Measurements from ENCODE around the gene MRI1. TPM values are rescaled to one million over a fixed set of nuclear protein-coding genes. Genes with fewer than 3 reads are reported as not detected.

Gene MRI1
- total and polyA plus RNA-seq, 2 experiments from 2014 or later = 12.3 to 44.5 TPM

- Histone ChIP-seq H3K4me1 (ENCODE audit: insufficient read depth) (no peaks in the 10 kb centered on the region), H3K4me2 (no peak overlapping the region), H3K4me3 (no peak overlapping the region), H3F3A (replicated peaks; ENCODE audit: low read depth) (no peaks in the 10 kb centered on the region; the same call in 1 of the 2 replicates), H3K9me2 (ENCODE audit: insufficient read depth) (no peaks in the 10 kb centered on the region), H3K27me3 (ENCODE audit: insufficient read depth) (no peaks in the 10 kb centered on the region), H3K27ac (ENCODE audit: low read depth) (no peak overlapping the region), H3K36me3 (ENCODE audit: insufficient read depth) (peaks cover 10% of the 10 kb centered on the region; the same call in 1 of the 2 replicates), H4K20me1 (replicated peaks; ENCODE audit: insufficient read depth) (no peaks in the 10 kb centered on the region), H2AFZ (no peak overlapping the region), H3K79me2 (replicated peaks; ENCODE audit: insufficient read depth) (no peaks in the 10 kb centered on the region)
- peaks cover 52% of the 10 kb centered on the region for H3K36me3 Mint-ChIP-seq (ENCODE audit: low read depth)
- H3K27ac Mint-ChIP-seq = no peak overlapping the region
- no peaks in the 10 kb centered on the region; the same call in 2 of the 3 replicates for H3K4me1 Mint-ChIP-seq
- TF ChIP-seq JUNB (IDR thresholded peaks at IDR 0.05; ENCODE audit: unreplicated experiment) (no peak), POLR2AphosphoS5 (IDR thresholded peaks at IDR 0.05; ENCODE audit: low read depth) (no peak), EZH2 (IDR thresholded peaks at IDR 0.05; ENCODE audit: low read depth, unreplicated experiment) (no peak), ZNF331 (CRISPR knock-in tag; IDR thresholded peaks at IDR 0.05; ENCODE audit: low read depth) (no peak), ZNF114 (CRISPR knock-in tag; IDR thresholded peaks at IDR 0.05) (no peak), ZNF462 (CRISPR knock-in tag; IDR thresholded peaks at IDR 0.05) (no peak), STAT1 (IDR thresholded peaks at IDR 0.05; ENCODE audit: unreplicated experiment) (no peak), EZH2phosphoT487 (IDR thresholded peaks at IDR 0.05; ENCODE audit: unreplicated experiment) (no peak), CREB1 (CRISPR knock-in tag; IDR thresholded peaks at IDR 0.05; ENCODE audit: low read depth) (no peak), NANOG (IDR thresholded peaks at IDR 0.05; ENCODE audit: borderline replicate concordance) (no peak)
- TF ChIP-seq, protein P1, sequence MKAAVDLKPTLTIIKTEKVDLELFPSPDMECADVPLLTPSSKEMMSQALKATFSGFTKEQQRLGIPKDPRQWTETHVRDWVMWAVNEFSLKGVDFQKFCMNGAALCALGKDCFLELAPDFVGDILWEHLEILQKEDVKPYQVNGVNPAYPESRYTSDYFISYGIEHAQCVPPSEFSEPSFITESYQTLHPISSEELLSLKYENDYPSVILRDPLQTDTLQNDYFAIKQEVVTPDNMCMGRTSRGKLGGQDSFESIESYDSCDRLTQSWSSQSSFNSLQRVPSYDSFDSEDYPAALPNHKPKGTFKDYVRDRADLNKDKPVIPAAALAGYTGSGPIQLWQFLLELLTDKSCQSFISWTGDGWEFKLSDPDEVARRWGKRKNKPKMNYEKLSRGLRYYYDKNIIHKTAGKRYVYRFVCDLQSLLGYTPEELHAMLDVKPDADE (IDR thresholded peaks at IDR 0.05) = no peak
- TF ChIP-seq, protein P2, sequence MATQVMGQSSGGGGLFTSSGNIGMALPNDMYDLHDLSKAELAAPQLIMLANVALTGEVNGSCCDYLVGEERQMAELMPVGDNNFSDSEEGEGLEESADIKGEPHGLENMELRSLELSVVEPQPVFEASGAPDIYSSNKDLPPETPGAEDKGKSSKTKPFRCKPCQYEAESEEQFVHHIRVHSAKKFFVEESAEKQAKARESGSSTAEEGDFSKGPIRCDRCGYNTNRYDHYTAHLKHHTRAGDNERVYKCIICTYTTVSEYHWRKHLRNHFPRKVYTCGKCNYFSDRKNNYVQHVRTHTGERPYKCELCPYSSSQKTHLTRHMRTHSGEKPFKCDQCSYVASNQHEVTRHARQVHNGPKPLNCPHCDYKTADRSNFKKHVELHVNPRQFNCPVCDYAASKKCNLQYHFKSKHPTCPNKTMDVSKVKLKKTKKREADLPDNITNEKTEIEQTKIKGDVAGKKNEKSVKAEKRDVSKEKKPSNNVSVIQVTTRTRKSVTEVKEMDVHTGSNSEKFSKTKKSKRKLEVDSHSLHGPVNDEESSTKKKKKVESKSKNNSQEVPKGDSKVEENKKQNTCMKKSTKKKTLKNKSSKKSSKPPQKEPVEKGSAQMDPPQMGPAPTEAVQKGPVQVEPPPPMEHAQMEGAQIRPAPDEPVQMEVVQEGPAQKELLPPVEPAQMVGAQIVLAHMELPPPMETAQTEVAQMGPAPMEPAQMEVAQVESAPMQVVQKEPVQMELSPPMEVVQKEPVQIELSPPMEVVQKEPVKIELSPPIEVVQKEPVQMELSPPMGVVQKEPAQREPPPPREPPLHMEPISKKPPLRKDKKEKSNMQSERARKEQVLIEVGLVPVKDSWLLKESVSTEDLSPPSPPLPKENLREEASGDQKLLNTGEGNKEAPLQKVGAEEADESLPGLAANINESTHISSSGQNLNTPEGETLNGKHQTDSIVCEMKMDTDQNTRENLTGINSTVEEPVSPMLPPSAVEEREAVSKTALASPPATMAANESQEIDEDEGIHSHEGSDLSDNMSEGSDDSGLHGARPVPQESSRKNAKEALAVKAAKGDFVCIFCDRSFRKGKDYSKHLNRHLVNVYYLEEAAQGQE (IDR thresholded peaks at IDR 0.05; ENCODE audit: unreplicated experiment) = no peak
- TF ChIP-seq, protein P3, sequence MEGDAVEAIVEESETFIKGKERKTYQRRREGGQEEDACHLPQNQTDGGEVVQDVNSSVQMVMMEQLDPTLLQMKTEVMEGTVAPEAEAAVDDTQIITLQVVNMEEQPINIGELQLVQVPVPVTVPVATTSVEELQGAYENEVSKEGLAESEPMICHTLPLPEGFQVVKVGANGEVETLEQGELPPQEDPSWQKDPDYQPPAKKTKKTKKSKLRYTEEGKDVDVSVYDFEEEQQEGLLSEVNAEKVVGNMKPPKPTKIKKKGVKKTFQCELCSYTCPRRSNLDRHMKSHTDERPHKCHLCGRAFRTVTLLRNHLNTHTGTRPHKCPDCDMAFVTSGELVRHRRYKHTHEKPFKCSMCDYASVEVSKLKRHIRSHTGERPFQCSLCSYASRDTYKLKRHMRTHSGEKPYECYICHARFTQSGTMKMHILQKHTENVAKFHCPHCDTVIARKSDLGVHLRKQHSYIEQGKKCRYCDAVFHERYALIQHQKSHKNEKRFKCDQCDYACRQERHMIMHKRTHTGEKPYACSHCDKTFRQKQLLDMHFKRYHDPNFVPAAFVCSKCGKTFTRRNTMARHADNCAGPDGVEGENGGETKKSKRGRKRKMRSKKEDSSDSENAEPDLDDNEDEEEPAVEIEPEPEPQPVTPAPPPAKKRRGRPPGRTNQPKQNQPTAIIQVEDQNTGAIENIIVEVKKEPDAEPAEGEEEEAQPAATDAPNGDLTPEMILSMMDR (conservative IDR thresholded peaks at IDR 0.05; ENCODE audit: low read depth in 2 of 2) = no peak
- no peak overlapping the region for H3K4me3 Mint-ChIP-seq
- DNase-seq (ENCODE audit: low spot score) = no peak
- no peaks in the 10 kb centered on the region; the same call in 1 of the 3 replicates for H3K9me3 Mint-ChIP-seq
- ATAC-seq = no peak
- H3K27me3 Mint-ChIP-seq (ENCODE audit: insufficient read depth, low read depth, poor library complexity) = peaks cover 8% of the 10 kb centered on the region
Observed at GRCh38 chr19:13758795-13759194, 5.5 kb upstream of the MRI1 start.

All from GM23338 (cell line).